CD4-positive, alpha-beta T cell treated with Interleukin-1 beta for 1 hour (primary cell): ENCODE results near the gene GLCE.
A peak's percentile ranks its signal among the peaks of the same experiment; 100 is the strongest.

Experiments used
- DNase-seq, 2 donors: peaks; one replicate each; pipeline ENCODE4 v3.0.0-alpha.2; 2020 to 2022

The GLCE gene

GRCh38 chr15:69210574-69210973 is 50.1 kb downstream of the GLCE start:
- no peak for DNase-seq

DNA sequence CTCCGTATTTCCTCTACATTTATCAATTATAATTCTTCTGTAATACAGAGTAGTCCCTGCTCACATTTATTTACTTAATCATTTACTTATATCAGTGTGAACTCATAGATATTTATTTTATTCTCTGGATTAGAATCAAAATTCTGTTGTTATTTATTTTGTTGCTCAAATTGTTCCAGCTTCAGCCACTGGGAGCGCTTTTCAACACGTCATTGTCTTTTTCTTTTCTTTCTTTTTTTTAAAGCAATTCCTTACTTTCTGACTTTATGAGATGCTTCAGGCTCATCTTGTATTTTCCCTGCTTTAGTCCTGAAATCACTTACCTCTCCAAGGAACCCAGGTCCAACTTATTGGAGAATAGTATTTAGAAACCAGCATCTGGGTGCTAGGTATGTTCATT is 53.4 kb downstream of the GLCE start:
- DNase-seq = no peak

DNA sequence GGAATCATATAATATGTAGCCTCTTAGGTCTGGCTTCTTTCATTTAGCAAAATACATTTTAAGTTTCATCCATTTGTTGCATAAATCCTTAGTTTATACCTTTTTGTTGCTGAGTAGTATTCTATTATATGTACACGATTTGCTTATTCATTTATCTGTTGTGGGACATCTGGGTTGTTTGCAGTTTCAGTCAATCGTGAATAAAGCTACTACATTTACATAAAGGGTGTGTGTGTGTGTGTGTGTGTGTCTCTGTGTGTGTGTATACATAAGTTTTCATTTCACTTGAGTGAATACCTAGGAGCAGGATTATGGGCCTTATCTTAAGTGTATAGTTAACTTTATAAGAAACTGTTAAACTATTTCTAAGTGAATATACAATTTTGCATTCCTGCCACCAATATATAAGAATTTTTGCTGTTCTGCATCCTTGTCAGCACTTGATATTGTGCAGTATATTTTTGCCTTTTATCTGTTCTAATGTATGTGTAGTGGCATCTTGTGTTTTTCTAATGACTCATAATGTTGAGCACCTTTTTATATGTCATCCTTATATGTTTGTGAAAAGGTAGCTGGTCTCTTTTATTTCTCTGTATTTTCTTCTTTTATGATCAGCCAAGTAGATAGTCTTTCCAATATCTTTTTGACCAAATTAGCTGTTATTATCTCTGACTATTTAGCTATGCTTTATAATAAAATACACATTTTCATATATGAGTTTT is 55.0 kb downstream of the GLCE start:
- DNase-seq = no peak

DNA sequence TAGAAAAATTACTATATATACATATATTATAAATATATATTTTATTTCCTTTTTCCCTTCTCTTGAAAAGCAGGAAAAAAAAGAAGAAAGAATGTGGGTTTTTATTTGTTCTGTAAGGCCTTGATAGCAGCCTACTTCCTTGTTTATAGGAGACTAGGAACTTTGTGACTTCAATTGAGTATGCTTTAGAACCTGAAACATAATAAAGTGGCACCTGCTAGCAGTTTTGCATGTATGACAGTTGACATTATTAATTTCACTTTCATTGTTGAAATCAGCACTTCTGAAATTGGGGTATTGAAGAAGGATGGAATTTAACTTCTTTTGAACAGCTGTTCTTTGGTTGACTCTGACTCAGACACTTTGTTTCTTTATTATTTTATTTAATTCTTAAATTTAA is 56.9 kb downstream of the GLCE start:
- no peak for DNase-seq

DNA sequence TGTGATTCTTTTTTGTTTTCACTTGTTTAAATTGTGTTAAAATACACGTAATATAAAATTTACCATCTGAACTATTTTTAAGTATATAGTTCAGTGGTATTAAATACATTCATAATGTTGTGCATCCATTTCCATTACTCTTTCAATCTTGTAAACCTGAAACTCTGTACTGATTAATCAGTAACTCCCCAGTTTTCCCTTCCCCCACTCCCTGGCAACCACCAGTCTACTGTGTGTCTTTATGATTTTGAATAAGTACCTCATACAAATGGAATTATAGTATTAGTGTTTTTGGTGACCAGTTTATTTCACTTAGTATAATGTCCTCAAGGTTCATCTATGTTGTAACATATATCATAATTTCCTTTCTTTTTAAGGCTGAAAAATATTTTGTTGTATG is 59.3 kb downstream of the GLCE start:
- no peak for DNase-seq

DNA sequence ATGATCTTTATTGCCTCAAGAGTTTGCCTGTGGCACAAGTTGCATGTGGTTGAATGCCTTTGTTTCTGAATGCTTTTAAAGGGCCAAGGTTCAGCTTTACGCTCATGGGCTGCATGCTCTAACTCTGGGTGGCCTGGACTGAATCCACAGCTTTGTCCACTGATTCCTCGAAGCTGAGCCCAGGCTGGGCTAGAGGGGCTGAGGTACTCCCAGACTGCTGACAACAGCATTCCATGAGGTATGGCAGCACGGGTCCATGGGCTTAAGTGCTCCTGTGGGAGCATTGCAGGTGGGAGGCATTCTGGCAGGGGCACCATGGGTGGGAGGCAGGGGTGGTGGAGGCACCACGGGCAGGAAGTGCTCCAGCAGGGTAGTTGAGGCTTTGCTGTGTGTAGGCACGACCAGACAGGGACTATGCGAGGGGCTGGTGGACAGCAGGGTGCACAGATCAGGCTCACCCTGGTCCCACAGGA is 61.6 kb downstream of the GLCE start:
- no peak for DNase-seq

GRCh38 chr15:69223083-69223813 is 62.8 kb downstream of the GLCE start:
- DNase-seq = no peak

DNA sequence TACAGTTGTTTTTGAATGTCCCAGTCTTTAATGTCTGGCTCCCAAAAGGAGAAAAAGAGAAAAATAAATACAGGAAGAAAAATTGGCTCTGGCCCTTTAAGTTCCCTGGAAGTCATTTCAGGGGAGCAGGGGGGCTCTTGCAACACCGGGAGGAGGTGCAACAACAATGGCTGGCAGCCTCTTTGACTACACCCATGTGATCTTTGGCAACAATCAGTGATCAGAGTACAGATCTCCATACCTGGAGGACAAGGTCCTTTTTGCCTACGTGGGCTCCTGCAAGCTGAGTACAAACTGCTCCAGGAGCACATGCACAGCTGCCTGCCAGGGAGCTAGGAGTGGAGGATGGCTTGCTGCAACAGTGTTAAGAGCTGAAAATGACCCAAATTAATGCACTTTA is 63.9 kb downstream of the GLCE start:
- no peak for DNase-seq

DNA sequence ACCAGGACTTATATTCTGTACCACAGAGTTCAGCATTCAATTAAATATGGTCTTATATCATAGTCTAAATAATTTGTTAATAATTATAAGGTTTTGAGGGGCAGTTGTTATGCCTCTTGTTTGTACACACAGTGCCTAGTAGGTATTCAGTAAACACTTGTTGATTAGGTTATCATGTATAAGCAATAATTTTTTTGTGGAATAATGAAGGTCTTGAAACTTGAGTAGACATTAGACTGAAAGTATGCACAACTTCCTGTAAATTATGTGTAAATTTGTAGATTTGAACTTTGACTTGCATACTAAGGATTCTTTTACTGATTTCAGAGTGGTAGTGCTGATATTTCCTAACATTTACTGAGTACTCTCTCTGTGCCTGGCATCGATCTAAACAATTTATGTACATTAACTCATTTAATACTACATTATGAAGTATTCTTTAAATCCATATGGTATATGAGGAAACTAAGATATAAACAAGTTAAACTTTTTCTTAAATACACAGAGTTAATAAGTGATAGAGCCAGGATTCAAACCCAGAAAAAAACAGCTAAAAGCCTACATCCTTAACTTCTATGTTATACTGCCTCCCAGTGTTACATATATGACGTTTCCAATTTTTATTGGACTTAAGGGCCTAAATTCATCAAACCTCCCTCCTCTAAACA is 65.1 kb downstream of the GLCE start:
- DNase-seq = no peak

DNA sequence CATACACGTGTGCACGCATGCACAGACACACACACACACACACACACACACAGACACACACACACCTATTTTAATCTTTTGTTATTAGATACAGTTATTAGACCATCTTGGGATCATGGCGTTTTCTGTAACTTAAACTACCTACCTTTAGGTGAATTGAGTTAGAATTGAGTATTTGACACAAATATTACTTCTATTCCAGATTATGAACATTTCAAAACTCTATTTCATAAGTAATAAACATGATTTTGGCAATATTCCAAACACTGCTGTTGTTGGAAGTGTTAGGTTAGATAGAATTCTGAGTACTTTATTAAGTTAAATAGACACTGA is 65.6 kb downstream of the GLCE start:
- no peak for DNase-seq

- no peak for DNase-seq
Measured at GRCh38 chr15:69232144-69232543, 71.7 kb downstream of the GLCE start.

DNA sequence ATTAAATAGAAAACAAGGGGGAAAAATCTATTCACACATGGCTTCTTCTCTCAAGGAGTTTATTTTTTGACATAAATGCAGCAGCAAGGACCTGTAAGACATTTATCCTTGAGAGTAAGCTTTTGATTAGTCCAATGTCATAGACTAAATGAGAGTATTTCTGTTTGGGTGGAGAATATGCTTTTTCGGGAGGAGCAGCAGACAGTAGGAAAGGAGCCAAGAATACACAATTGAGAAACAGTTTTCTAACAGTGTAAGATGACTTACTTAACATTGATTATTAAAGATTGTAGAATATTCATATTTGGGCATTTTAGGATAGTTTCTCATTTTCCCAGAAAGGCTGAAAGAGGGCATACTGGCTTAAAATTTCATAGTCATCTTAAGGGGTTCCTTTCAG is 72.3 kb downstream of the GLCE start:
- no peak for DNase-seq

GRCh38 chr15:69234676-69235075 is 74.2 kb downstream of the GLCE start:
- DNase-seq = no peak

GRCh38 chr15:69236505-69236904 is 76.1 kb downstream of the GLCE start:
- no peak for DNase-seq

DNA sequence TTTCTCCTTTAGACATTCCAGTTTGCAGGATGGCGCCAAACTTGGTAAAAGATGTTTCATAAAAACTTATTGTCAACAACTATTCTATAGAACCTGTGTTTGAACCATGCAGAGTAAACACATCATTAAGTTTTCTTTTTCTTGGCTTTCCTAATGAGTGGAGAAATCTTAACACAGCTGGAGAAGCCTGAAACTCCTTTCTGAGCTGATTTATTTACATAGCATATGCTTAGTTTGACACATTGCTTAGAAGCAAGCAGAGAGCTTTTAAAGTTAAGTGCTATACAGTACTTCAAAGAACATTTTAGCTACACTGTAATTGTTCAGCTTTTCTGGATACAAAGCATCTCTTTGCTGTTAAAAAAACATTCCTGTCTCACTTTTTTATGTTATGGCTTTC is 77.3 kb downstream of the GLCE start:
- no peak for DNase-seq

GRCh38 chr15:69244798-69245197 is 84.4 kb downstream of the GLCE start:
- no peak for DNase-seq

DNA sequence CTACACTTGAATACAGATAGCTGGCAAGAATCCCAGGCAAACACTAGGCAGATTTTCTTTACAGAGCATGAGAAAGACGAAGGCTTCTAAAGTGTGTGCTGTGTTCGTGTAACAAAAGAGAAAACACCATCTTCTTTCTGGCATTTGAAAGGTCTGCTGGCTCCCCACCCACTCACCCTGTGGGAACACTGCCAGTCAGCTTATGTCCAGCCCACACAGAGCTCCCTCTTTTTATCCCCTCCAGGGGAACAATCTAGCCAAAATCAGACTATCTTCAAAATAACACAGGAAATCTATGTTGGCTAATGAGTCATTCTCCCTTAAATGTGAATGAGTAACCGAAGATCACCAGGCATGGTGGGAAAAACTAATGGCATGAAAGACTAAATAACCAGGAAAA is 92.7 kb downstream of the GLCE start:
- no peak for DNase-seq

GRCh38 chr15:69265347-69265955 is 105.0 kb downstream of the GLCE start:
- DNase-seq = peak in 1 of 2 donors; percentile 24

- no peak for DNase-seq
Measured at GRCh38 chr15:69271217-69271616, 110.8 kb downstream of the GLCE start.

DNA sequence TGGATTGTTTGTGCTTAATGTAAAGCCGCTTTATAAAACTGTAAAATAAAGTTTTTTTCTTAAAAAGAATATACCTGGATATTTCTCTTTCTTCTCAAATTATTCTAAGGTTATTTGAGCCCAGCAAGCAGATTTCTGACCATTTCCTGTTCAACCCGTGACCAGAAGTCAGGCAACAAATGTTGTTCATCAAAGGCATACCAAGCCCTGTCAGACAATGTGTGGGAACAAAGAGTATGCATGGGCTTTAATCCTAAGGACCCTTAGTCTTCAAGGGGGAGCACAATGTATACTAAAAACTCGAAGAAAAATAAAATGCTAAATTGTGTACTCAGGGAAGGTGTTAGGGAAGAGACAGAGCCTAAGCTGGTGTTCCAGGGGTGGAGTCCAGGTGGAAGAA is 111.7 kb downstream of the GLCE start:
- no peak for DNase-seq

GRCh38 chr15:69272891-69273290 is 112.5 kb downstream of the GLCE start:
- no peak for DNase-seq

- DNase-seq = no peak
Measured at GRCh38 chr15:69275074-69275670, 114.7 kb downstream of the GLCE start.

- no peak for DNase-seq
Measured at GRCh38 chr15:69275933-69276560, 115.6 kb downstream of the GLCE start.
